Hair follicle dermal papilla cell (primary cell): ENCODE measurements around the gene ABCA1. TPM values are rescaled to one million over a fixed set of nuclear protein-coding genes. Genes with fewer than 3 reads are reported as not detected.

Experiments used
- total RNA-seq: library from RNA; depleted of rRNA; stranded (reverse); fragments of >200 nt; gene quantifications from 2 replicates; pipeline ENCODE4 v1.2.3, GENCODE V29; 2012

The ABCA1 gene
- total RNA-seq: 62.4 and 77.1 TPM in 2 replicates

GRCh38 chr9:104927912-104928740 lies at the start of gene ABCA1:
ABCA1 (minus strand) TSS chr9:104928155; CDS start chr9:104903679, 24,476 bp downstream.

GRCh38 chr9:104747565-104748358 lies 180.2 kb downstream of the ABCA1 start, which contains the start of gene NIPSNAP3A:
NIPSNAP3A (plus strand) TSS chr9:104747683; CDS start chr9:104747793, 110 bp downstream.

Other genes starting within 250 kb of the ABCA1 start
- not detected in 2 replicates for gene OR13D1, start 233.6 kb downstream of the ABCA1 start, total RNA-seq
- 54.4 and 55.7 TPM in 2 replicates for gene NIPSNAP3A, start 180.5 kb downstream of the ABCA1 start, total RNA-seq
- gene NIPSNAP3B, start 164.0 kb downstream of the ABCA1 start, total RNA-seq: 2.8 and 4.6 TPM in 2 replicates